HS-5 (cell line): ENCODE measurements around the gene UBAC2.

ENCODE experiments used
- DNase-seq: peaks from one replicate; pipeline ENCODE4 v3.0.0-alpha.2; 2012; ENCODE audit warnings: low read depth

The UBAC2 gene, protein sequence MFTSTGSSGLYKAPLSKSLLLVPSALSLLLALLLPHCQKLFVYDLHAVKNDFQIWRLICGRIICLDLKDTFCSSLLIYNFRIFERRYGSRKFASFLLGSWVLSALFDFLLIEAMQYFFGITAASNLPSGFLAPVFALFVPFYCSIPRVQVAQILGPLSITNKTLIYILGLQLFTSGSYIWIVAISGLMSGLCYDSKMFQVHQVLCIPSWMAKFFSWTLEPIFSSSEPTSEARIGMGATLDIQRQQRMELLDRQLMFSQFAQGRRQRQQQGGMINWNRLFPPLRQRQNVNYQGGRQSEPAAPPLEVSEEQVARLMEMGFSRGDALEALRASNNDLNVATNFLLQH

DNA sequence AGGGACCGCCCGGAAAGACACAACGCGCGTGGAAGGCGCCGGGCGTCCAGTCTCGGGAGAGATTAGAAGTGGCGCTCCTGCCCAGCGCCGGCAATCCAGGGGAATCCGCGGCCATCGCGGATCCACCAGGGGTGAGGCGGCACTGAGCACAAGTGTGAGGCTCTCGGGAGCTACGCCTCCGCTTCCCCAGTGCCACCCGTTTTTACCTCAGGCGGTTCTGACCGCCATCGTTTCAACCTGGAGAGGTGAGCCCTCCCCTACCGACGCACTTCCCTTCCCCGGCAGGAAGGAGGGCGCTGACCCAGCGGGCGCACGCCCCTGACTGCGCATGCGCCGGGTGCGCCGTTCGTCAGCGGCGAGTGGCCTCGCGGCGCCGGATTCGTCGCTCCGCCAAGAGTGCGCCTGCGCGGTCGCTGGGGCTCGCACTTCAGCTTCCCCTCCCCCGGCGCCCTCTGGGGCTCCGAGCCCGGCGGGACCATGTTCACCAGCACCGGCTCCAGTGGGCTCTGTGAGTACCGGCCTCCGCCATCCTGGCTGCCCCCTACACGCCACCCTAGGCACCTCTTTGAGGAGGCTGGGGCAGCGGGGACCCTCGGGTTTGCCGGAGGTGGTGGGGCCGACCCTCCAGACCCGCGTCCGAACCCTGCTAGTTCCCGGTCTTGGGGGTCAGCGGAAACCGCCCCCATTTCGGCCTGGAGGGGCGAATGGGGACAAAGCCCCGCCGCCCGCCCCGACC lies at the start of gene UBAC2:
Gene UBAC2 (plus strand): TSS at position 423 of the 736 bp plus-strand sequence. CDS start 55 bp downstream, at position 478.
- peak; percentile 45 for DNase-seq

GRCh38 chr13:99151516-99151915 lies 49.1 kb upstream of the UBAC2 start:
- peak; percentile 15 for DNase-seq

GRCh38 chr13:99153219-99153618 lies 47.4 kb upstream of the UBAC2 start:
- DNase-seq: no peak

- DNase-seq: no peak
These were observed 46.6 kb upstream of the UBAC2 start for GRCh38 chr13:99154064-99154463.

DNA sequence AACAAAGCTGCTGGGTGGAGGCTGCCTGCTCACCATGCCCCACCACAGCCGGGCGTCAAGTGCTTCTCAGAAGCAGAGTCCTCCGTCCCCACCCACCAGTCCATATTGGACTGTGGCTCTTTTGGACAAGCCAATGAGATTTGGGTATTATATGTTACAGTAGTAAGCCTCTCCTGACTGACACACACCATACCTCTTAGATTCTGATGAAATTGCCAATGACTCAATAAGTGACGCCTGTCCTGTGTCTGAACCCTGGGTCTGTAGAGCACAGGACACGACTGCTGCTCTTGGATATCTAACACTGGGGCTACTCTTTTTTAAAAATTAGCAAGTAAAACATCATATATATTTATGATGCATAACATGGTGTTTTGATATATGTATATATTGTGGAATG lies 44.8 kb upstream of the UBAC2 start:
- no peak for DNase-seq

GRCh38 chr13:99157046-99157445 lies 43.6 kb upstream of the UBAC2 start:
- no peak for DNase-seq

GRCh38 chr13:99158846-99159245 lies 41.8 kb upstream of the UBAC2 start:
- DNase-seq: no peak

DNA sequence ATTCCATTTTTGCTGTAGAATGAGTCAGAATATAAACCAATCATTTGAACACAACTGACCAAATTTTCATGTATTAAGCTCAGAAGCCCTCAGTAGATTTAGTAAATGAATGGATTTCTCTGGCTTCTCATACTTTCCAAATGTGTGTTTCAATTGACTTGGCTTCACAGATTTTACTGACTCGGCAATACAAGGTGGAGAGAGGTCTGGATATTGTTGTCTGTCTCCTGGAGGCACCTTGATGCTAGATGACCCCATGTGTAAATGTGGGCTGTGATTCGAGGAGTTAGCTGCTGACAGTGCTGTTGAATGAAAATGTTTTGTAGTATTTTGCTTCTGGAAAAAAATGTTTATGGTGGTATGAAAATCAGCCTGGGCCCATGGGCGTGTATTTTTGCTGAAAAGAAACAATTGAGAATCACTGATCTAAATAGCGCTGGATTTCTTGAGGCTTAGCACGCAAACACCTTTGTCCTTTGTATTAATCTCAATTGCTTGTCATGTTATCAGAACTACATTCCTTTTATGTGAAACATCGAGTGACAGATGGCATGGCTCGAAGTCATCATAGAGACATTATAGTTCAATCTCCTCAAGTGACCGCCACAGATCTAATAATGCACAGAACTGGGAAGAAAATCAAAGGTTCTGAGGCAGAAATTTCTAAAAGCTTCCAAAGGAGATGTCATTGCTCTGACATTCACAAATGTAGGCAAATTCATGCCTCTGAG lies 41.2 kb upstream of the UBAC2 start:
- no peak for DNase-seq

DNA sequence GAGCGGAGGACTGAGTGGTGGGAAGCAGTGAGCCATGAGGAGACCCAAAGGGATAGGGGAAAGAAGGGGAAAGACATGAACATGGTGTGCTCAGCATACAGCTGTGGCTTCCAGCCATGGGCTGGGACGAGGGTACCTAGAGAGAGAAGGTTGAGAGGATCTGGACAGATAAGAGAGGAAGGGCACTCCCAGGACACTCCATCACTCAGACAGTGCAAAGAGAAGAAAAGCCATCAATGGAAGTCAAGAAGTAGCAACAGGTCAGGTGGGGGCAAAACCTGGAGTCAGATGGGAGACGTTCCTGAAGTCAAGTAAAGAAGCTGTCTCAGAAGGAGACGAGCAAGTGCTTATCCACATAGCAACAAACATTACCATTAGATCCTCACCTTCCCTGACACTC lies 40.2 kb upstream of the UBAC2 start:
- DNase-seq: no peak

- no peak for DNase-seq
These were observed 39.1 kb upstream of the UBAC2 start for GRCh38 chr13:99161512-99161911.

GRCh38 chr13:99162567-99163361 lies 37.9 kb upstream of the UBAC2 start:
- no peak for DNase-seq

GRCh38 chr13:99164226-99164625 lies 36.4 kb upstream of the UBAC2 start:
- DNase-seq: no peak

GRCh38 chr13:99165753-99166587 lies 34.7 kb upstream of the UBAC2 start:
- no peak for DNase-seq

GRCh38 chr13:99172951-99173350 lies 27.7 kb upstream of the UBAC2 start:
- DNase-seq: no peak

DNA sequence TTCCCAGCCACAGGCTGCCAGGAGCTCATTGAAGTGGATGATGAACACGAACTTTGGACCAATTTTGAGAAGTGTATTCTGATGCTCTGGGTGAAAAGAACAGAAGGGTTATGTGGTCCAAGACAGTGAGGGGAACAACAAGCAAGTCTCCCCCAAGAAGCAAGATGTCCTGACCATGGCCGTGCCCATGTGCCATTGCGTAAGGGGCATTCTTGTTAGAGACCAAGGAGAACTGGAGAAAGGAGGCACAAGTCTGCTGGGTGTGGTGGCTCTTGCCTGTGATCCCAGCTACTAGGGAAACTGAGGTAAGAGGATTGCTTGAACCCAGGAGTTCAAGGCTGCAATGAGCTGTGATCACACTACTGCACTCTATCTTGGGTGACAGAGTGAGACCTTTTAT lies 27.0 kb upstream of the UBAC2 start:
- no peak for DNase-seq

- no peak for DNase-seq
These were observed 26.0 kb upstream of the UBAC2 start for GRCh38 chr13:99174533-99175100.

DNA sequence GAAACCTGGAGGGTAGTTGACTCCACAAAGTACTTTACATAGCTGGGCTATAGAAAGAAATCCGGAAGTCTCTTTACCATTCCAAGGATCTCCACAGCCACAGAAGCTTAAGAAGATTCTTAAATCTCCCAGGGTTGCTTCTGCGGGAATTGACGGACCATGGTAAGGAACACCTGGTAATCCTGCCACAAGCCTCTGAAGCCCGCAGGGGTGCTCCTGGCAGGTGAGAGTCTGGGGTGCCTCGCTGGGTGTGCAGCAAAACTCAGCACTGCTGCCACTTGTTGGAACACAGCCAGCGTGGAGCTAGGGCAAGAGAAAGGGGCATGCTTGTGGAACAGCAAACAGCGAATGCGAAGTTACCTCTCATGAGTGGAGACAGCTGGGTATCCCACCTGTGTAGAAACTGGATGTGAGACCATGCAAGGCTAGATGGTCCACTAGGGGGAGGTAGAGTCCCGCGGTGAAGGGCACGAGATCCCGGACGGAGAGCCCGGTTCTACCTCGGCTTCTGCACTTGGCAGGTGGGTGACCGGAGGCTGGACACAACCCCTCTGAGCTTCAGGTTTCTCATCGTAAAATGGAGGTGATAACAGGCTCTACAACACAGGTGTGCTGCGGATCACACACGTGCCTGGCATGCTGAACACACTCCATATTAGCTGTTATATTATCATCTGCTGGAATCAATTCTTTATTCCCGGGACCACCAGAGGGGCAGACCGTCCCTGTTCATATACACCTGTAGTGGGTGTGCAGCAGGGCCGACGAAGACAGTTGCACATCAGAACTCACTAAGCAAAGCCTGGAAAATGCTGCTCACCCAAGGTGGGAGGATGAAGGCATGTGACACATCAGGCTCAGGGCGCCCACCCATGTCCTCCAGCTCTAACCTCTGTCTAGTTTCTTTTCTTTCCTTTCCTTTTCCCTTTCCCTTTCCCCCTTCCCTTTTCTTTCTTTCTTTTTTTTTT lies 24.1 kb upstream of the UBAC2 start:
- DNase-seq: no peak

- DNase-seq: no peak
These were observed 22.0 kb upstream of the UBAC2 start for GRCh38 chr13:99178636-99179035.

GRCh38 chr13:99179460-99179859 lies 21.2 kb upstream of the UBAC2 start:
- no peak for DNase-seq

DNA sequence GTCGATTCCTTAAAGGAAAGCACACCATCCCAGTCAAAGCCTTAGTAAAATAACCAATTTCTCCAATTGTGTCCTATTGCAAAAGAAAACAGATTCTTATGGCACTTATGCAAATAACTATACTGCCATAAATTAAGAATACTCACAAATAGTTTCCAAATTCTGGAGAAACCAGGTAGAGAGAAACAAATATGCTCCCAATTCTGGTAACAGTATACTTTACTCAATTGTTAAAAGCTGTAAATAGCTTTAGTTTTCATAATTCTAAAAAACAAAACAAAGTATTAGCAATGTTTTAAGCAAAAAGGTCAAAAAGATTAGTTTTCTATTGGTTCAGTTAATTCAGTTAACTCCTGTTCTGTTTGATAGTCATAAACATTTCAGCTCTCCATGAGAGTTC lies 18.2 kb upstream of the UBAC2 start:
- DNase-seq: no peak
